Activated naive CD4-positive, alpha-beta T cell (primary cell): ENCODE results near the gene LRSAM1.

ENCODE experiments used
- DNase-seq, 4 experiments: peaks; one replicate each; lab custom pipeline; 2025; lab: John Stamatoyannopoulos, UW

The LRSAM1 gene

DNA sequence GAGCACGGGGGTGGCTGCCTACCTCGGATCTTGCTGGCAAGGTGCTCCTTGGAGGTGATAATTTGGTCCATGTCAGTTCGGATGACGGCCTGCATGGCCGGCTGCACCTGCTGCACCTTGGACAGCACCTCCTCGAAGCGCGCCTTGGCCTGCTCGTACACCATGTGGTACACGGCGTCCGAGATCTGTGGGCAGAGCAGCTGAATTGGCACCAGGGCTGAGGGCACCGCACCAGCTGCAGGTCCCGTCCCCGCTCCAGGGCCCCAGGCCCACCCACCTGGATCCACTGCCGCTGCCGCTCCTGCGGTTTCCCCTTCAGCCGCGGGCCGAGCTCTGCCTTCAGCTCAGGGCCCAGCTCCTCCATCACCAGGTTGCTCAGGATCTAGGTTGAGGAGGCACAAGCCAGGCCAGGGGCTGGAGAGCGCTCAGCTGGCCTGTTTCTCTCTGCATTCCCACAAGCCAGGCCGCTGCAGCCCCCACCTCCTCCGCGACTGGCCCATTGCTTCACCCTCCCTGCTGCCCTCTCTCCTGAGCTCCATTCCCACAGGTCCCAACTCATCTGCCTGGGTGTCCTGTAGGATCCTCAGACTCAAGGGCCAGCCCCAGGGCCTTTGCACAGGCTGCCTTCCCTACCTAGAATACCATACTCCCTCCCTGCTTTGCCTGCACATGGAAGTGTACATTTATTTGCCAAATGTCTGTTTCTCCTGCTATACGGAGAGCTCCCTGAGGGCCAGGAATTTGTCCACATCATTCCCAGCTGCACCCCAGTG lies 65.7 kb downstream of the LRSAM1 start:
- DNase-seq: no peak

DNA sequence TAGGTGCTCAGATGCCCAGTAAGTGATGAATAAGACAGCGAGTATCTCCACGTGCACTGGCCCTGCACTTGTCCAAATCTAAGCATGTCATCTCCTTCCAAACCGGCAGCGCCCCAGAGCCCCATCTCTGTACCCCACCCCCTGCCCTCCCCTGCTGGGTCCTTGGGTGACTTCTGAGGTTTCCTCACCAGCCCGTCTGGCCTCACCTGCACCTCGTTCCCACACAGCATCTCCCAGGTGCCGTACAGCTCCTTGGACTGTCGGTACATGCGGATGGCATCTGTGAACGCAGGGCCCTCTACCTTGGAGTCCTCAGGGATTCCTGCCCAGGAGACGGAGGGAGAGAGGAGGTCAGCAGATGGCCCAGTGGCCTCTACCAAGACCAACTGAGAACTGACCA lies 66.3 kb downstream of the LRSAM1 start:
- no peak for DNase-seq

DNA sequence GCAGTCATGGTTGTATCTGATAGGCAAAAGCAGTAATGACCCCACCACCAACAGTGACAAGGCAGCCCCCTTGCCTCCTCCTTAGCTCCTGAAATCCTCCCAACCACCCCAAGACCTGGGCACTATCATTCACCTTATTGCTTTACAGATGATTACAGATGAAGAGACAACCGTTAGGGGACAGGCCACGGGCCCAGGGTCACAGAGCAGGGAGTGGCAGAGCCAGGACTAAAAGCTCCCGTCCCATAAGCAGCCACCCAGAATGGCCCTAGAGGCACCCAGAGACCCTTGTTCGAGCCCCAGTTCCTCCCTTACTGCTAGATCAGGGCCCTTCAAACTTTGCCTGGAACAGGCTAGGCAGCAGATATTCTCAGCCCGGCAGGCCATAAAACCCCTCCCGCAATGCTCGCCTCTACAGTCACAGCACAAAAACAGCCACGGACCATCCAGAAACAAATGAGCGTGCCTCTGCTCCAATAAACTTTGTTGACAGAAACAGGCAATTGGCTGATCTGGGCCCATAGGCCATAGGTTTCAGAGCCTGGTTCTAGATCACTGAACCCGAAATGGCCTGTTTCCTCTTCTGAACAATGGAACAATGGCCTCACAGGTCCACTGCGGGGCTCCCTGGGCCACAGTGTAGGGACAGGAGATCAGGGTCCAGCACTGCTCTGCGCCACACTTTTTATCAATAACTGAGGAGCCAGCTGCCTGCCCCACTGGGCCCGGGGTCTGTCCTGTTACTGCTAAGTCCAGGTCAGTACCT lies 67.0 kb downstream of the LRSAM1 start:
- DNase-seq: no peak

DNA sequence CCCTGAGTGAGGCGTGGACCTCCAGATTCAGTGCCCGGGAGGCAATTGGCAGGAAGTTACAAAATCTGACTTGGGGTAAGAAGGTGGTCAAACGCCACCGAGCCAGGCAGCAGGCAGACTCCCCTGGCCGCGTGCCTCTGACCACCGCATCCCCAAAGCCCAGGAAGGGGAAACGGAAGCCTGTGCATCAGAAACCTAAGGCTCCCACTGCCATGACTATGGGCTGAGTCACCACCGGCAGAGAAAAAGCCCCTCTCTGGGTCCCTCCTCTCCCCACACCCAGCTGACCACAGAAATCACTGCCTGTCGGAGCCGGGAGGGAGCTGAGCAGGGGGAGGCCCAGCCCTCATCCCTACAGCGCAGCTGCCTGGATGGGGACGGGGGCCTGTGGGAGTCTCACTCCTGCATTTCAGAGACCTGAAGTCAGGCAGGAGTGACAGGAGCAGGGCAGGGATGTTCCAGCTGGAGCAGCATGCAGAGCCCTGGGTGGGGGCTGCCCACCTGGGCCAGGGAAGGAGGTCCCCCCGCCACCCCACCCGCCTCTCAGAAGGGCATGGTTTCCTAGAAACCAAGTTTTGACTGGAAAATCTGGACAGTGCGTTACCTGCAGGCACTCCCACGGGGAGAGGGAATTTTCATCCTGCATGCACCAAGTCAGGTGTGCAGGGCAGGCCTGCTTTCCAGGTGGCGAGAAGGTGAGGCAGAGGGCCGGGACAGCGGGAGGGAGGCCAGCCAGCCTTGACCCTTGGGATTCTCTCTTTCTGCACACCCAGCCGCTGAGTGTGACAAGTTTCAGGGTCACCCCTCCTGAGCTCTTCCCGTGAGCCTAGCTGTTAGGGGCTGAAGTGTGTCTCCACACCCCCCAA lies 68.2 kb downstream of the LRSAM1 start:
- DNase-seq: no peak

DNA sequence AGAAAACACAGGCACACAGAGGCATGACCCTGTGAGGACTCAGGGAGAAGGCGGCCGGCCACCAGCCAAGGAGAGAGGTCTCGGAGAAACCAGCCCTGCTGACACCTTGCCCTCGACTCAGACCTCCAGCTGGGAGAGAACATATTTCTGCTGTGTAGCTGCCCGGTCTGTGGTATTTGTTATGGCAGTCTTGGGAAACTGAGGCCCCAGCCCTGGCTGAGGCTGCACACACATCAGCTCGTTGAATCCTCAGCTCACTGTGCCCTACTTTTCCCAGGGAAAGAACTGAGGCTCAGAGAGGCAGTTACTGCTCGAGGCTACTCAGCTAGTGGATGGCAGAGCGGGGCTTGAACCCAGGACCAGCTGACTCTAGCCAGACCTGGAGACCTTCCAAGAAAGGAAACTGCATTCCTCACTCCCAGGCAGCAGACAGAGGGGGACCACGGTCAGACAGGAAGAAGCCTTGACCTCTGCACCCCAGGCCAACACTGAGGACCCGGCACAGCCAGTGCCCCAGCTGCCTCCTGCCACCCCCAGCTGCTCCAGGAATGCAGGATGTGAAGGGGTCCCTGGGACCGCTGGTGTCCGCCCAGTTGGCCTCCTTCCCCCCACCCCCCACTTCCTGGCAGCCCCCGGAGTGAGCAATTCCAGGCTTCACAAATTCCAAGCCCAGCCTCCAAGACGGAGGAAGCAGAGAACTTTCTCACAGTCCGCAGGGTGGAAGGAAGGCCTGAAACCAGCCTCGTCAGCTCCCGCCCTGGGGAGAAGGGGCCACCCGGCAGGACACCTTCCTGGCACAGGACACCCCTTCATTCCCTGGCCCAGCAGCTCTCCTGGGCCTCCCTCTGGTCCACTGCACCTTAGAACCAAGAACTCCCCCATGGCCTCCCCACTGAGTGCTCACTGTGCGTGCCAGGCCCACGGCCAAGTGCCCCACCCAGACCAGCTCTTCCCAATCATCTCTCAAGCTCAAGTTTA lies 69.9 kb downstream of the LRSAM1 start:
- no peak for DNase-seq

DNA sequence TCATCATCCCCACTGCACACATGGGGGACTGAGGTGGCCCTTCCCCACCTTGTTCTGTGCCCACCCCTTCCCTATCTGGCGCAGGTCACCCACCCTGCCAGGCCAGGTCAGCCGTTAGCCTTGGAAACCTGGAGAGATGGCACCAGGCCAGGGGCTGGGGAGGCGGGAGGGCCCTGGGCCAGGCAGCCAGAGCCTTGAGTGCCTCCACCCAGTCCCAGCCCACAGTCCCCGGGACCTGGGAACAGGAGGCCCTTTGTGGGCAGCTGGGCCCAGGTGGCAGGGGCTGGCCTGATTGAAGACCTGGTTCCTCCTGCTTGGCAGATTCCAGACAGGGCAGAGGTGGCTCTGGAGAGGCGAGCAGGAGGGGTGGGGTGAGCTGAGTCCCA lies 70.6 kb downstream of the LRSAM1 start:
- no peak for DNase-seq

DNA sequence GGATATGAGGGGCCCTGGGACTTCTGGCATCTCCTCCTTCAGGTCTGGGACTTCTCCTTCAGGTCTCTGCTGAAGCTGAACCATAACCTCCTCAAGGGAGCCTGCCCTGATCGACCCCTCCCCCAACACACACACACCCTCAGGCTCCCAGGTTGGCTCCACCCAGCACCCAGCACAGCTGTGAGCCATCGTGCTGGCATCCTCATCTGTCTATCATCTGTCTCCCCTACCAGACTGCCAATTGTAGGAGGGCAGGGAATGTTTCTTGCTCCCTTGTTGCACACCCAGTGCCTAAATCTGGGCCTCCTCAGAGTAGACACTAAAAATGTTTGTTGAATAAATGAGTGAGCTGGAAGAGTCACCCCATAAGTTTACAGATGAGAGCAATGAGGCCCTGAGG lies 71.4 kb downstream of the LRSAM1 start:
- no peak for DNase-seq

DNA sequence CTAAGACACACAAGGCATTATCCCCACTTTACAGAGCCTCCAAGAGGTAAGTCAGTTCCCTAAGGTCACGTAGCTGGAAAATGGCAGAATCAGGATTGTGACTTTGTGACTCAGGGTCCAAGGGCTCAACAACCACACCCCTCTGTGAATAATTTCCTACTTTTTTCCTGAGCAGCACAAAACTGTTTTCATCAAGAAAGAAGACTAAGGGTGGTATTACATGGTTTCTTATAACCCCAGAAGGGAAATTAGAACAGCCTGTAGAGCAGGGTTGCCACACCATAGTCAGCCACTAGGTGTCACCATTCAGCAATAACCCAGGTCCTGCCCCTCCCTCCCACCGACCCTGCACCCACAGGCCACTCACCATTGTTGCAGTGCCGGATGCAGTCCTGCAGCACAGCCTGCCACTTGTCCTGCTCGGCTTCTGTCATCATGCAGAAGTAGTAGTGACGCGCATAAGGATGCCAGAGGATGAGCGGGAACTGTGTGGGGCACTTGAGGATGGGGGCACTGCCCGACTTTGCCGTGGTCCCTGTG lies 72.1 kb downstream of the LRSAM1 start:
- no peak for DNase-seq

DNA sequence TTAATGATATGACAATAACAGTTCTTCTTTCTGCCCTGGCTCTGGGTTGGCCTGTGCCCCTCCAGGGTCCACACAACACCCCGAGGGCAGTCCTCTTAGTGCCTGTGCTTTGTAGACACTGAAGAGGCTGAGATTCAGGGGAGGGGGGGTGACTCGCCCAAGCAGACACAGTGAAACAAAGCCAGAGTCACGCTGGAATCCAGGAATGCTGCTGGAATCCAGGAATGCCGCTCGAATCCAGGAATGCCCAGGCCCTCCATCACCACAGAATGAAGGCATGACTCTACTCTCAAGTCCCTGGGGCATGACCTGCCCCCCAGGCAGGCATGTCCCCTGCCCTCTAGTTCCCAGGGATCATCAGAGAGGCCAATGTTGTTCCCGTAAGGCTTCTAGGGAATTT lies 73.1 kb downstream of the LRSAM1 start:
- no peak for DNase-seq

DNA sequence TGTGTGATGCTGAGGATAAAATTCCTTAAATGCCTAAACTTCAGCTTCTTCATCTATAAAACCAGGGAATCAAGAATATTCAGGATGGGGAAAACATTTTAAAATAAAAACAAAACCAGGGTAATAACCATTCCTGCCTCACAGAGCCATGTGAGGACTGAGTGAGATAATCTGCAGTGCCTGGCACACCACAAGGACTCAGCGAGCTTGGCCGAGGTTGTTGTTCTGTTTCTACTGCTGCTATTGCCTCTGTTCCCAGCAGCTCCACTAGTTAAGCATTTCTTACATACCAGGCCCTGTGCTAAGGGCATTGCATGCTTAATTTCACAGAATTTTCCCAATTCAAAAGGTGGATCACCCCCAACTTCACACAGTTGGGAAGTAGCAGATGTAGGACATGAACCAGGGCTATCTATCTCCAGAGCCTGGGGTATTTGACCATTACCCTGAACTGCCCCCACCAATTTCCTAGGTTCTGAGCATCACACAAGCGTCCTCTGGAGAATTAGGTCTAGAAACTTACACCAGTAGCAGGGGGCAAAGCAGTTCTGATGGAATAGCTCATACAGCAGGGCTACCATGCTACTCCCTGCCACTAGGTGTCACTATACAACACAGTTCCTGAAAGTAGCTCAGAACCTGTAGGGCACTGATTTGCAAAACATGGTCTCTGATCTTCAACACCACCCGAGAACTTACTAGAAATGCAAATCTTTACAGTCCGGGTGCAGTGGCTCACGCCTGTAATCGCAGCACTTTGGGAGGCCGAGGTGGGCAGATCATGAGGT lies 74.3 kb downstream of the LRSAM1 start:
- no peak for DNase-seq

DNA sequence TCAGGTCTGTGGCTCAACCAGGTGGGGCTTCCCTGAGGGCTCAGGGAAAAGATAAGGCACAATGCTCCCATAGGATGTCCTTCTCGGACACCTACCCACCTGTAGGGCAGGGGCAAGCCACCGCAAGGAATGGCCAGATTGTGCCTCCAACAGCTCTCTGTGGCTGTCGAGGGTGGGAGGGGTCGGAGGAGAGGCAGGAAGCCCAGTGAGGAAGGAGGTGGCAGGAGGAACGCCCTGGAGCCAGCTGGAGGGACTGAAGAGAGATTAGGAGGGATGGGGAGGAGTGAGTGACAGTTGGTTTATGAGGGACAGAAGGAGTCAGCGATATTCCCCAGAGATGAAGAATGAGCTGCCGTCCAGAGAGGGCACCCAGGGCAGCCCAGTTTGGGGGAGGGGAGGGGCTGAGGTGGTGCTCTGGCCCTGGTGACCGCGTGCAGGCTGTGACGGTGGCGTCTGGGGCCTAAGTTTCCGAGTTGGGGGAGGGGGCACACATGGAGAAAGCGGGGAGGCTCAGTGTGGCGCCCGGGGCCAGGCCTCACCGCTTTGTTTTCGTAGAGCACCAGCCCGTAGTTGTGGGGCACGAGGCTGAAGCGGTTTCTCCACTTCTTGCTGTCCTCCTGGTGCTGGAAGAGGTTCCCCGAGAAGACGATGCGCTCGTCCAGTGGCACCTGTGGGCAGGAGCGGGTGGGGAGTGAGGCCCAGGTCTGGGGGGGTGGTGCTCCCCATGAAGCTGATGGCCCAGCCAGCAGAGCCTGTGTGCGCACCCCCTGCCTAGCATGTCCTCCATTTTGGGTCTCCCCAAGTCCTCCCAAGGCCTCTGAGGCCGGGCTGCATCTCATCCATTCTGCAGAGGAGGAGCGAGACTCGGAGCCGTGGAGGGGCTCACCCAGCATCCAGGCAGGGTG lies 75.6 kb downstream of the LRSAM1 start:
- no peak for DNase-seq

DNA sequence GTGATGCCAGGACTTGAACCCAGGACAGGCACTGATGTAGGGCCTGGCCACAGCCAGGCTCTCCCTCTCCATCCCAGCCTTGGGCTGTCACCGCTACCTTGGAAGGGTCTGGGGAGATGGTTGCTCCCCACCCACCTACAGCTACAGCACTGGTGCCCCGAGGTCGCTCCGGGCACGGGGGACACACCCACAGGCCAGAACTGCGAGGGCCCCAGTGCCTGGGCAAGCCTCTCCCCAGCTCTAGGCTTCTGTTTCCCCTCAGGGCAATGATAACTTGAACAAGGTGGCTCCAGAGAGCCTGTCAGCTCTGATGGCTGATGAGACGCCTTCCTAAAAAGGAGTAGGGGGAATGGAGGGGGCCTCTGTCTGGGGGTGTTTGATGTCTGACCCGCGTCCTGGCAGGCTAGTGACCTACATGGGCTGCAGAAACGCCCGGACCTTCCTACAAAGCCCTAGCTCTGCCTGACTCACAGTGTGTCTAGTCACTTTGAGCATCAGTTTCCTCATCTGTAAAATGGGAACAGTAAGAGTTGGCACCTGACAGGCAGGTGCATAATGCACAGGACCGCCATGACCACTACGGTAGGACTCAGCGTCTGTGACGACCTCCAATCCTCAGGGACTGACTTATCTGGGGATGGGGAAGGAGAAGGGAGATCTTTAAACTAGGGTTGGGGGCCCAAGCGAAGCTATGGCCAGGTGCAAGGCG lies 76.4 kb downstream of the LRSAM1 start:
- DNase-seq: no peak

DNA sequence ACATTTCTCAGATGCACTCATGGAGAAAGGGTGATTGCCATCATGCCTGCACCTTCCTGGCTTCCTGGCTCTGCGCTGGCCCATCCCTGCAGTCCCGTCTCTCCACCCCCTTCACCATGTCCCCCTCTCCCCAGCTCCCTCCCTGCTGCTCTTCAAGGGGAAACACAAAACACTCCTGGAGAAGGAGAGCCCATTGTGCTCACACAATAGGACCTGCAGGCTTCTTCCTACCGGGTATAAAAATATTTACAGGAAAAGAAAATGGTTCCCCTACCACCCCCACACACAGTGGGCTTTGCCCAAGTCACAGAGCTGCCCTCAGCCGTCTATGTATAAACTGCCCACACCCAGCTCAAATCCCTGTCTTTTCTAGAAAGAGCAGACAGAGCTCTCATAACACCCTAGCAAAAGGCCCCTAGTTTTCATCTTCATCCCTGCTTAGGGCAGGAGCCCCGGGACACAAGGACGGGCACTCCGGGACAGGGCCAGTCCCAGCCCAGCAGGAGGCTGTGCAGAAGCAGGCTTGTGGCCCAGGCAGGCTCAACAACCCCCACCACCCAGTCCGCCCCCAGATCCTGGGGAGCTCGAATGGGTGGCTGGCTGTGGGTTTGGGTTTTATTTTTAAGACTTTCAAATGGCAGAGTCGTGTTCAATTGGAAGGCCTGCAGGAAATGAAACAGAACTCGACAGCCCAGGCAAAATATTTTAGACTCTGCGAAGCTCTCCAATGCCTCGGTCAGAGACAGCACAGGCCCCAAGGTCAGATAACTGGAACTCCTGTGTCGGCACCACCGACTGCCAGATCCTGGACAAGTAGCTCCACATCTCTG lies 77.3 kb downstream of the LRSAM1 start:
- DNase-seq: no peak

DNA sequence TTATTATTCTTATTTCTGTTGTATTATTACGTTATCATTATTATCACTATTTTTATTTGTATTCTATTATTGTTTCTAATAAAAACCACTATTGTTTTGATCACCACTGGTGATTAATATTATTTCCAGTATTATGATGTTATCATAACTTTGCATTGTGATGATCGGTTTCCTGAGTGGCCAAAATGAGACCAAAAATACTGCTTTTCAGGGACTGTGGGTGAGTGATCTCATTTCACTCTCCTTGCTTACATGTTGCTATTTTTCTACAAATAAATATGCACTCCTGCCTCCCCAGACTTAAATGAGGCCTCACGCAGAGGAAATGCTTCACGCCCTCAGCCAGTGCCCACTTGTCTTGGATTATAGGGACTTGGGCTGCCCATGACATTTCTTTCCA lies 78.4 kb downstream of the LRSAM1 start:
- DNase-seq: no peak

DNA sequence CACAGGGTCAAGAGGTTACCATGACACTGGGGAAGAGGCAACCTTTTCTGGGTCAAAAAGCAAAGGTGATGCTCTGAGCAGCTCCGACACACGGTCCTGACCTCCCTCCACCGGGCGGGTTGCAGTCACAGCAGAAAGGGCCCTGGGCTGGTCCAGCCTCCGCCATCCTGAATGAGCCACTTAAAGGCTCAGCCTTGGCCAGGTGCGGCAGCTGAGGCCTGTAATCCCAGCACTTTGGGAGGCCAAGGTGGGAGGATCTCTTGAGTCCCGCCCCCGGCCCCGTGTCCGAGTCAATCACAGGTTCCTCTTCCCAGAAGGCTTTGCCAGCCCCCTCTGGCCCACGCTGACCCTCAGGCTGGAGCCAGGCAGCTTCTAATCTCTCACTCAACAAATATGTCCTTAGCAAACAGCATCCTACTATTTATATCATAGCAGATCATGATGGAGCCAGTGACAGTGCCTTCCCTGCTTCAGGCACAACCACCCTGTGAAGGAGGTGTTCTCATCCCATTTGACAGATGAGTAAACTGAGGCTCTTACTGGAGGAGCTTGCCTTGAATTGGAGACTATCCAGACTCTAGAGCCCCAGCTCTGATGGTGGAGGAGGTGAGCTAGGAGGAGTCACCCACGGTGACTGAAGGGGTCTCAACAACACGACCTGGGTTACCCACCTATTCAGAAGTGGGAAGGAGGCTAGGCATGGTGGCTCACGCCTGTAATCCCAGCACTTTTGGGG lies 79.1 kb downstream of the LRSAM1 start:
- no peak for DNase-seq

DNA sequence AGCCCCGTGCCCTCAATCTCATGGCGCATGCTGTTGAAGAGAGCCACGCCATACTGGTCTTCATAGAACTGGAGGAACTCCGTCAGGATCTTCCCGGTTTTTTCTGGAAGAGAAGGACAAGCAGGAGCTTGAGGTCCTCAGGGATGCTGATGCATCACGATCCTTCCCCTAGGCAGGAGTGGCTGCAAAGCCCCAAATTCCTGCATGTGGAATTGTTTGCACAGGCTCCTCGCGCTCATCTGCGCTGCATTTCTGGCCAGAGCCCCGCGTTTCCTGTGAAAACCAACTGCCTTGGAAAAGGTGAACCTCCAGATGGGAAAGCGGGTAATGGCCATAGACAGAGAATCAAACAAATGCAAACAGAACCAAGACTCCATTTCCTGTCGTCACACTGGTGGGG lies 80.4 kb downstream of the LRSAM1 start:
- no peak for DNase-seq
